ENCODE measurements around the gene ZNF107.

GRCh38 chr7:64642046-64642445 lies 23.9 kb upstream of the ZNF107 start:
- TF ChIP-seq TAF1 (IDR thresholded peaks at IDR 0.05; ENCODE audit: borderline replicate concordance, insufficient read depth, low read length) (no peak), REST (IDR thresholded peaks at IDR 0.05; ENCODE audit: insufficient read depth in 1 of 2, low read depth in 2 of 2, low read length in 2 of 2) (no peak)

All from PFSK-1 (cell line).